ENCODE results near the gene ULK4. TPM values are rescaled to one million over a fixed set of nuclear protein-coding genes. Genes with fewer than 3 reads are reported as not detected.
"Not testable (repeated sequence)": the region's sequence is repeated elsewhere in the genome, so short reads cannot be mapped to it uniquely, and the experiment has no call there.

The ULK4 gene
- total RNA-seq, 2 experiments from 2014 or later: 21.0 to 21.6 TPM

- no peaks in the 10 kb centered on the region for H3K9me3 Mint-ChIP-seq
- no peaks in the 10 kb centered on the region for H3K36me3 Mint-ChIP-seq (ENCODE audit: low read depth)
- no peak for DNase-seq
- POLR2A ChIA-PET: no interaction called here
- CTCF ChIA-PET: no interaction called here
- H3K4me3 Mint-ChIP-seq: no peak overlapping the region
- no peak overlapping the region for H3K27ac Mint-ChIP-seq
- no peaks in the 10 kb centered on the region for H3K4me1 Mint-ChIP-seq
- H3K27me3 Mint-ChIP-seq: no peaks in the 10 kb centered on the region
Observed at GRCh38 chr3:41701191-41701698, 260.7 kb downstream of the ULK4 start.

- ChIA-PET POLR2A (no interaction called here), CTCF (no interaction called here)
- H3K27ac Mint-ChIP-seq: no peak overlapping the region
- H3K36me3 Mint-ChIP-seq (ENCODE audit: low read depth): no peaks in the 10 kb centered on the region
- H3K4me1 Mint-ChIP-seq: no peaks in the 10 kb centered on the region
- no peaks in the 10 kb centered on the region for H3K27me3 Mint-ChIP-seq
- DNase-seq: no peak
- H3K9me3 Mint-ChIP-seq: no peaks in the 10 kb centered on the region
- H3K4me3 Mint-ChIP-seq: no peak overlapping the region
Observed at GRCh38 chr3:41700155-41700554, 261.7 kb downstream of the ULK4 start.

GRCh38 chr3:41698898-41699297 lies 263.0 kb downstream of the ULK4 start:
- Mint-ChIP-seq H3K27me3 (no peaks in the 10 kb centered on the region), H3K36me3 (ENCODE audit: low read depth) (no peaks in the 10 kb centered on the region), H3K4me3 (no peak overlapping the region), H3K9me3 (no peaks in the 10 kb centered on the region), H3K4me1 (no peaks in the 10 kb centered on the region), H3K27ac (no peak overlapping the region)
- ChIA-PET CTCF (no interaction called here), POLR2A (no interaction called here)
- no peak for DNase-seq

GRCh38 chr3:41697702-41698101 lies 264.2 kb downstream of the ULK4 start:
- Mint-ChIP-seq H3K36me3 (ENCODE audit: low read depth) (no peaks in the 10 kb centered on the region), H3K9me3 (no peaks in the 10 kb centered on the region), H3K4me3 (no peak overlapping the region), H3K27ac (no peak overlapping the region), H3K4me1 (no peaks in the 10 kb centered on the region), H3K27me3 (no peaks in the 10 kb centered on the region)
- ChIA-PET CTCF (interaction anchor here (0.6 kb wide), 1 partner anchor 251 kb away, joined by 3 read pairs; no protein-coding TSS in a partner anchor), POLR2A (interaction anchor here (0.6 to 0.9 kb wide), 2 partner anchors 15 to 90 kb away, joined by 3 to 4 read pairs; no protein-coding TSS in a partner anchor)
- DNase-seq: no peak

- CTCF ChIA-PET; H3K36me3 Mint-ChIP-seq (ENCODE audit: low read depth); H3K27ac Mint-ChIP-seq; H3K27me3 Mint-ChIP-seq; DNase-seq; H3K4me3 Mint-ChIP-seq; H3K4me1 Mint-ChIP-seq; POLR2A ChIA-PET; H3K9me3 Mint-ChIP-seq: not testable (repeated sequence)
Observed at GRCh38 chr3:41695806-41696205, 266.1 kb downstream of the ULK4 start.

- Mint-ChIP-seq H3K9me3 (peaks cover 5% of the 10 kb centered on the region), H3K27me3 (no peaks in the 10 kb centered on the region), H3K4me3 (no peak overlapping the region), H3K36me3 (ENCODE audit: low read depth) (no peaks in the 10 kb centered on the region), H3K27ac (no peak overlapping the region), H3K4me1 (no peaks in the 10 kb centered on the region)
- DNase-seq: no peak
- ChIA-PET CTCF (no interaction called here), POLR2A (no interaction called here)
Observed at GRCh38 chr3:41693799-41694198, 268.1 kb downstream of the ULK4 start.

GRCh38 chr3:41690766-41691563 lies 270.9 kb downstream of the ULK4 start:
- Mint-ChIP-seq H3K36me3 (ENCODE audit: low read depth) (no peaks in the 10 kb centered on the region), H3K27me3 (no peaks in the 10 kb centered on the region), H3K4me1 (no peaks in the 10 kb centered on the region), H3K9me3 (peaks cover 10% of the 10 kb centered on the region), H3K4me3 (no peak overlapping the region), H3K27ac (no peak overlapping the region)
- no peak for DNase-seq
- ChIA-PET CTCF (interaction anchor here (0.6 kb wide), 1 partner anchor 67 kb away, joined by 4 read pairs; no protein-coding TSS in a partner anchor), POLR2A (no interaction called here)

- Mint-ChIP-seq H3K9me3 (peaks cover 10% of the 10 kb centered on the region), H3K27me3 (no peaks in the 10 kb centered on the region), H3K4me1 (no peaks in the 10 kb centered on the region), H3K27ac (no peak overlapping the region), H3K36me3 (ENCODE audit: low read depth) (no peaks in the 10 kb centered on the region), H3K4me3 (no peak overlapping the region)
- DNase-seq: no peak
- ChIA-PET CTCF (no interaction called here), POLR2A (no interaction called here)
Observed at GRCh38 chr3:41688595-41689380, 273.1 kb downstream of the ULK4 start.

GRCh38 chr3:41684797-41685735 lies 276.8 kb downstream of the ULK4 start:
- Mint-ChIP-seq H3K27ac (no peak overlapping the region), H3K27me3 (no peaks in the 10 kb centered on the region), H3K4me3 (no peak overlapping the region), H3K9me3 (peaks cover 8% of the 10 kb centered on the region), H3K36me3 (ENCODE audit: low read depth) (peaks cover 2% of the 10 kb centered on the region), H3K4me1 (no peaks in the 10 kb centered on the region)
- no peak for DNase-seq
- CTCF ChIA-PET: no interaction called here
- POLR2A ChIA-PET: no interaction called here

GRCh38 chr3:41683666-41684350 lies 278.1 kb downstream of the ULK4 start:
- no peak for DNase-seq
- POLR2A ChIA-PET: no interaction called here
- Mint-ChIP-seq H3K9me3 (peaks cover 5% of the 10 kb centered on the region), H3K4me3 (no peak overlapping the region), H3K4me1 (no peaks in the 10 kb centered on the region), H3K27ac (no peak overlapping the region), H3K27me3 (no peaks in the 10 kb centered on the region), H3K36me3 (ENCODE audit: low read depth) (peaks cover 2% of the 10 kb centered on the region)
- CTCF ChIA-PET: no interaction called here

GRCh38 chr3:41682996-41683395 lies 278.9 kb downstream of the ULK4 start:
- H3K9me3 Mint-ChIP-seq: peaks cover 2% of the 10 kb centered on the region
- CTCF ChIA-PET: no interaction called here
- H3K4me1 Mint-ChIP-seq: no peaks in the 10 kb centered on the region
- H3K36me3 Mint-ChIP-seq (ENCODE audit: low read depth): peaks cover 2% of the 10 kb centered on the region
- POLR2A ChIA-PET: interaction anchor here (0.8 kb wide), 1 partner anchor 14 kb away, joined by 3 read pairs; no protein-coding TSS in a partner anchor
- no peak overlapping the region for H3K4me3 Mint-ChIP-seq
- no peak for DNase-seq
- H3K27me3 Mint-ChIP-seq: no peaks in the 10 kb centered on the region
- H3K27ac Mint-ChIP-seq: no peak overlapping the region

GRCh38 chr3:41682382-41682781 lies 279.5 kb downstream of the ULK4 start:
- no peak for DNase-seq
- Mint-ChIP-seq H3K9me3 (peaks cover 2% of the 10 kb centered on the region), H3K27ac (no peak overlapping the region), H3K4me3 (no peak overlapping the region), H3K36me3 (ENCODE audit: low read depth) (peaks cover 2% of the 10 kb centered on the region), H3K27me3 (no peaks in the 10 kb centered on the region), H3K4me1 (no peaks in the 10 kb centered on the region)
- CTCF ChIA-PET: no interaction called here
- POLR2A ChIA-PET: interaction anchor here (0.8 kb wide), 1 partner anchor 15 kb away, joined by 3 read pairs; no protein-coding TSS in a partner anchor
